Endothelial cell (in vitro differentiated cells): ENCODE measurements around the gene CFAP44. TPM values are rescaled to one million over a fixed set of nuclear protein-coding genes. Genes with fewer than 3 reads are reported as not detected.

ENCODE experiments used
- DNase-seq: peaks from one replicate; pipeline ENCODE4 v3.0.0; 2021; ENCODE audit warnings: low spot score
- H3K27ac Mint-ChIP-seq: one replicate; pipeline ENCODE4 v1.8.0; 2021; ENCODE audit warnings: mixed read lengths, inconsistent platforms; ENCODE audit not compliant: unreplicated experiment
- H3K27me3 Mint-ChIP-seq: one replicate; pipeline ENCODE4 v1.8.0; 2021; ENCODE audit warnings: mild to moderate bottlenecking, moderate library complexity, mixed read lengths, inconsistent platforms; ENCODE audit not compliant: unreplicated experiment
- H3K36me3 Mint-ChIP-seq: one replicate; pipeline ENCODE4 v1.8.0; 2021; ENCODE audit warnings: mild to moderate bottlenecking, low read depth, mixed read lengths, inconsistent platforms; ENCODE audit not compliant: unreplicated experiment
- H3K4me1 Mint-ChIP-seq: one replicate; pipeline ENCODE4 v1.8.0; 2021; ENCODE audit warnings: mild to moderate bottlenecking, mixed read lengths, inconsistent platforms; ENCODE audit not compliant: unreplicated experiment
- H3K4me3 Mint-ChIP-seq: one replicate; pipeline ENCODE4 v1.8.0; 2021; ENCODE audit warnings: mild to moderate bottlenecking, mixed read lengths, inconsistent platforms; ENCODE audit not compliant: unreplicated experiment
- H3K9me3 Mint-ChIP-seq: one replicate; pipeline ENCODE4 v1.8.0; 2021; ENCODE audit warnings: mixed read lengths, inconsistent platforms; ENCODE audit not compliant: unreplicated experiment
- total RNA-seq: library from RNA; stranded (reverse); fragmentation: NEBNext Ultra II Directional; extraction: Animal tissue kit (Norgen Biotek cat#: 25700); gene quantifications from one replicate; pipeline ENCODE4 v1.2.1, GENCODE V29; 2021; ENCODE audit not compliant: unreplicated experiment
- TF ChIP-seq, protein P1 (sequence below): fragments of 200-600 bp; sonication (generic); IDR thresholded peaks from one replicate; pipeline ENCODE4 v1.5.0; 2021; ENCODE audit warnings: antibody characterized with exemption; ENCODE audit not compliant: unreplicated experiment

The CFAP44 gene
- total RNA-seq, 1 donor from 2014 or later, result 1.7 TPM

DNA sequence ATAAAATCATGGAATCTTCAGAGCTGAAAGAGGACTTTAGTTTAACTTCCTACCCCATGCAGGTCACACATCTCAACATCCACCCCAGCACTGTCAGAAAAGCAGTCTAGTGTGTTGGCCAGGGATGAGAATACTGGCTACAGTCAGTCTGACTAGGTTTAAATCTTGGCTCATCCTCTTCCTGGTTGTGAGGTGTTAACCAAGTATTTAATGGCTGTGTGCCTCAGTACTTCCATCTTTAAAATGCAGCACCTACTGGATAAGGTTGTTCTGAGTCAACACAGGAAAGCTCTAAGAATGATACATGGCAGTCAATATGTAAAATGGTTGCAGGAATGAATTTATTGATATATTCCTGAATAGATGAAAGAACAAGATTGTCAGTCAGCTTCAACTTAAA lies 3.1 kb downstream of the CFAP44 start:
- Mint-ChIP-seq H3K27me3 (no peaks in the 10 kb centered on the region), H3K4me3 (no peak overlapping the region), H3K4me1 (peaks cover 2% of the 10 kb centered on the region), H3K36me3 (no peaks in the 10 kb centered on the region), H3K27ac (no peak overlapping the region), H3K9me3 (no peaks in the 10 kb centered on the region)
- DNase-seq, result no peak
- TF ChIP-seq, protein P1, sequence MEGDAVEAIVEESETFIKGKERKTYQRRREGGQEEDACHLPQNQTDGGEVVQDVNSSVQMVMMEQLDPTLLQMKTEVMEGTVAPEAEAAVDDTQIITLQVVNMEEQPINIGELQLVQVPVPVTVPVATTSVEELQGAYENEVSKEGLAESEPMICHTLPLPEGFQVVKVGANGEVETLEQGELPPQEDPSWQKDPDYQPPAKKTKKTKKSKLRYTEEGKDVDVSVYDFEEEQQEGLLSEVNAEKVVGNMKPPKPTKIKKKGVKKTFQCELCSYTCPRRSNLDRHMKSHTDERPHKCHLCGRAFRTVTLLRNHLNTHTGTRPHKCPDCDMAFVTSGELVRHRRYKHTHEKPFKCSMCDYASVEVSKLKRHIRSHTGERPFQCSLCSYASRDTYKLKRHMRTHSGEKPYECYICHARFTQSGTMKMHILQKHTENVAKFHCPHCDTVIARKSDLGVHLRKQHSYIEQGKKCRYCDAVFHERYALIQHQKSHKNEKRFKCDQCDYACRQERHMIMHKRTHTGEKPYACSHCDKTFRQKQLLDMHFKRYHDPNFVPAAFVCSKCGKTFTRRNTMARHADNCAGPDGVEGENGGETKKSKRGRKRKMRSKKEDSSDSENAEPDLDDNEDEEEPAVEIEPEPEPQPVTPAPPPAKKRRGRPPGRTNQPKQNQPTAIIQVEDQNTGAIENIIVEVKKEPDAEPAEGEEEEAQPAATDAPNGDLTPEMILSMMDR, result no peak

DNA sequence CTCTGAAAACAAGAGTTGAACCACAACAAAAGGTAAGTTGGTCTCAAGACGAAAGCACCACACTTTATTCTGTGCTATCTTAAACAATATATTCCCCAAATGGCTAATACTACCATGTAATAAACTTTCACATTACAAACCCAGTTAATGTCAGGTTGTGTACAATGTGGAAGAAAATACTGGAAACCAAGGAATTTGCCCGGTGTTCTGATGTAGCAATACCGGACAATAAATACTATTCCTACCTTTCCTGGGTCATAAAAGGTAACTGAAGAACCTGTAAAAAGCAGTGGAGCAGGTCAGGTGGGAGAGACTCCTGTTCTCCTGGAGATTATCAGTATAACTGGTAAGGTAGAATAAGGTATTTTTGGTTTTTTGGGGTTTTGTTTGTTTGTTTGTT lies 3.9 kb downstream of the CFAP44 start:
- no peak for DNase-seq
- Mint-ChIP-seq H3K4me1 (peaks cover 2% of the 10 kb centered on the region), H3K9me3 (no peaks in the 10 kb centered on the region), H3K4me3 (no peak overlapping the region), H3K27me3 (no peaks in the 10 kb centered on the region), H3K36me3 (no peaks in the 10 kb centered on the region), H3K27ac (no peak overlapping the region)
- TF ChIP-seq, protein P1, result no peak

DNA sequence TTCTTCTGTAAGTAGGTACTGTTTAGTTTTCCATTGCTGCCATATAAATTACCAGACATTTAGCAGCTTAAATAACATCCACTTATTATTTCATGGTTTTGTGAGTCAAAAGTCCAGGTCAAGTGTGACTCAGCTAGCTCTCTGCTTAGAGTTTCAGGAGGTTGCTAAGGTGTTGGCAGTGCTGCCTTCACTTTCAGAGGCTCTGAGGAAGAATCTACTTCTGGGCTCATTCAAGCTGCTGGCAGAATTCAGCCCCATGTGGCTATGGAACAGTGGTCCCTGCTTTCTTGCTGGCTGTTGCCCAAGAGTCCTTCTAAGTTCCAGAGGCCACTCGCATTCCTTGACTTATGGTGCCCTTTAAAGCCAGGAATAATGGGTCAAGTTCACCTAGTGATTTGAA lies 4.5 kb downstream of the CFAP44 start:
- H3K27me3 Mint-ChIP-seq, result no peaks in the 10 kb centered on the region
- H3K27ac Mint-ChIP-seq, result no peak overlapping the region
- TF ChIP-seq, protein P1, result no peak
- no peaks in the 10 kb centered on the region for H3K9me3 Mint-ChIP-seq
- H3K36me3 Mint-ChIP-seq, result no peaks in the 10 kb centered on the region
- no peak overlapping the region for H3K4me3 Mint-ChIP-seq
- peaks cover 2% of the 10 kb centered on the region for H3K4me1 Mint-ChIP-seq
- no peak for DNase-seq

DNA sequence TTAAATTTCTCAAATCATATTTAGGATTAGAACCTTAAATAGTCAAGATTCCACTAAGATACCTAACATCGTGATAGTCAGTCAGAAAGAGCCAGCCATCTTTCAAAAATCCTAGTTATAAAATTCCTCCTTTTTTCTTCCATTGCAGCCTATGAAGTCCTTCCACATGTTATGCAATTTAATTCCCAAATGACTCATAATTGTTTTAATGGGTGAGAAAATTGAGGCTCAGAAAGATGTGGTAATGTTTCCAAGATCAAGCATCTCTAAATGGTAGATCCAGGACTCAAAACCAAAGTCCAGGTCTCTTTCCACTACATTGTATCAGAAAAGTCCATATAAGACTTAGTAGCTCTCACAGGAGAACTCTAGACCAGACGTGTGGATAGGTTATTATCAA lies 9.5 kb downstream of the CFAP44 start:
- Mint-ChIP-seq H3K27ac (no peak overlapping the region), H3K36me3 (peaks cover 4% of the 10 kb centered on the region), H3K27me3 (no peaks in the 10 kb centered on the region), H3K4me1 (peaks cover 2% of the 10 kb centered on the region), H3K4me3 (no peak overlapping the region), H3K9me3 (no peaks in the 10 kb centered on the region)
- TF ChIP-seq, protein P1, result no peak
- no peak for DNase-seq

DNA sequence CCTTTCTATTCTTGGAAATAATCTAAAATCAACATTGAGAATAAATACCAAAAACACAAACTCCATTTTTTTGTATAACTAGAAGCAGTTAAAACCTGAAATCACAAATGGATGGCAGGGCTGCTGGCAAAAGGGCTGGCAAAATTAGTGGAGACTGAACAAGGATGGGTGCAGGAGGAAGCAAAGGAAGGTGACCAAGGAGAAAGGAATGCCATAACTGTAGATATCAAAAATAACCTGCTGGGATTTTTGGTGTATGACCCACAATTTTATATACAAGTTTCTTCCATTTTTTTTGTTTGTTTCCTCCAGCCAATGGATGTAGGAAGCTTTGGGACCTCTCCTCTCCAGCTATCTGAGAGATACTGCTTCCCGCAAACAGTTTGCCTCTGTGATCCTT lies 12.7 kb downstream of the CFAP44 start:
- Mint-ChIP-seq H3K27me3 (no peaks in the 10 kb centered on the region), H3K4me3 (no peak overlapping the region), H3K27ac (no peak overlapping the region), H3K4me1 (no peaks in the 10 kb centered on the region), H3K9me3 (no peaks in the 10 kb centered on the region), H3K36me3 (peaks cover 13% of the 10 kb centered on the region)
- TF ChIP-seq, protein P1, result no peak
- no peak for DNase-seq
